ENCODE results near the gene GZF1. TPM values are rescaled to one million over a fixed set of nuclear protein-coding genes. Genes with fewer than 3 reads are reported as not detected.

The GZF1 gene
- total and polyA plus RNA-seq, 10 donors: 3.3 to 17.0 (median 11.2) TPM

- DNase-seq: no peak
Measured at GRCh38 chr20:23331450-23332350, 30.3 kb upstream of the GZF1 start.

GRCh38 chr20:23332467-23332866, 29.5 kb upstream of the GZF1 start:
- WGBS, 5 donors: 65 to 79% (median 76%) methylated on average over 2 of the region's 2 CpGs
- TF ChIP-seq POLR2A (IDR thresholded peaks at IDR 0.05) (no peak), POLR2AphosphoS5 (IDR thresholded peaks at IDR 0.05) (no peak)
- Histone ChIP-seq H3K4me1 (no peaks in the 10 kb centered on the region), H3K27me3 (replicated peaks in 1 of 7) (no peaks in the 10 kb centered on the region), H3K9me3 (no peaks in the 10 kb centered on the region), H3K36me3 (no peaks in the 10 kb centered on the region), H3K4me3 (no peak overlapping the region), H3K27ac (no peak overlapping the region)
- DNase-seq: no peak
- intact Hi-C loops (cut with DNase I; ENCODE audit: low total_unique reads): no loop called here

More at GRCh38 chr20:23331450-23332350, 30.3 kb upstream of the GZF1 start:
- intact Hi-C loops (cut with DNase I; ENCODE audit: low total_unique reads): no loop called here
- 72 to 79% (median 74%) methylated on average over 8 of the region's 8 CpGs for WGBS, 5 donors
- Histone ChIP-seq H3K4me1 (no peaks in the 10 kb centered on the region), H3K27ac (no peak overlapping the region), H3K4me3 (no peak overlapping the region), H3K36me3 (no peaks in the 10 kb centered on the region), H3K27me3 (replicated peaks in 1 of 7) (no peaks in the 10 kb centered on the region), H3K9me3 (no peaks in the 10 kb centered on the region)
- no peak for TF ChIP-seq POLR2A (IDR thresholded peaks at IDR 0.05)
- TF ChIP-seq CTCF (IDR thresholded peaks at IDR 0.05 in 8 of 11, conservative IDR thresholded peaks at IDR 0.05 in 3 of 11): no peak
- no peak for TF ChIP-seq POLR2AphosphoS5 (IDR thresholded peaks at IDR 0.05)

GRCh38 chr20:23334111-23334510, 27.9 kb upstream of the GZF1 start:
- Histone ChIP-seq H3K27me3 (replicated peaks in 1 of 7) (no peaks in the 10 kb centered on the region), H3K36me3 (no peaks in the 10 kb centered on the region), H3K27ac (no peak overlapping the region), H3K4me1 (no peaks in the 10 kb centered on the region), H3K4me3 (no peak overlapping the region), H3K9me3 (no peaks in the 10 kb centered on the region)
- 40 to 63% (median 52%) methylated on average over 3 of the region's 3 CpGs for WGBS, 5 donors
- TF ChIP-seq CTCF (IDR thresholded peaks at IDR 0.05 in 8 of 11, conservative IDR thresholded peaks at IDR 0.05 in 3 of 11) (no peak), POLR2AphosphoS5 (IDR thresholded peaks at IDR 0.05) (no peak), POLR2A (IDR thresholded peaks at IDR 0.05) (no peak)
- DNase-seq: no peak
- intact Hi-C loops (cut with DNase I; ENCODE audit: low total_unique reads): no loop called here

- no peak for TF ChIP-seq CTCF (IDR thresholded peaks at IDR 0.05 in 8 of 11, conservative IDR thresholded peaks at IDR 0.05 in 3 of 11)
- TF ChIP-seq POLR2A (IDR thresholded peaks at IDR 0.05): no peak
- TF ChIP-seq POLR2AphosphoS5 (IDR thresholded peaks at IDR 0.05): no peak
- no peaks in the 10 kb centered on the region for H3K9me3 ChIP-seq
- WGBS, 5 donors: 92 to 96% (median 94%) methylated on average over 5 of the region's 5 CpGs
- no peak overlapping the region for H3K4me3 ChIP-seq
- no peaks in the 10 kb centered on the region for H3K36me3 ChIP-seq
- no peak for DNase-seq
- H3K27me3 ChIP-seq (replicated peaks in 1 of 7): no peaks in the 10 kb centered on the region
- no peak overlapping the region for H3K27ac ChIP-seq
- peaks cover 0 to 4% (median 0%) of the 10 kb centered on the region in 6 donors for H3K4me1 ChIP-seq
- intact Hi-C loops (cut with DNase I; ENCODE audit: low total_unique reads): no loop called here
Measured at GRCh38 chr20:23335521-23335920, 26.5 kb upstream of the GZF1 start.
